K562 (cell line): ENCODE data around the gene AQP9. TPM values are rescaled to one million over a fixed set of nuclear protein-coding genes. Genes with fewer than 3 reads are reported as not detected.

Source experiments
- RAD21 ChIP-seq, 2 experiments: fragments of 250-450 bp in 1 of 2; fragments of 450-650 bp in 1 of 2; sonication (Bioruptor Pico) in 1 of 2; formaldehyde crosslinking in 1 of 2; IDR thresholded peaks in 1 of 2; conservative IDR thresholded peaks in 1 of 2; 2 replicates each; pipeline versions ENCODE4 v1.4.0 to v1.8.0; 2020 to 2022; ENCODE audit warnings: mild to moderate bottlenecking in 2 of 2, moderate library complexity in 1 of 2
- polyA plus RNA-seq, 8 experiments: library from polyadenylated mRNA; depleted of rRNA in 4 of 8; stranded (reverse) in 5 of 8; unstranded in 3 of 8; fragments of >200 nt; fragmentation: Nextera tagmentation in 2 of 8; fragmentation: Illumina TruSeq in 1 of 8; extraction: Ambion mirVana in 2 of 8; extraction: Trizol in 1 of 8; gene quantifications; 2 replicates each; pipeline versions ENCODE4 v1.2.1 to v1.2.3, GENCODE V29; 2011 to 2014; ENCODE audit warnings: inconsistent platforms in 1 of 8, missing spikeins in 1 of 8
- total RNA-seq, 7 experiments: library from RNA; depleted of rRNA in 6 of 7; stranded (reverse); fragments of >200 nt in 6 of 7; fragmentation: Illumina TruSeq in 2 of 7; extraction: Trizol in 2 of 7; gene quantifications; 2 replicates each; pipeline versions ENCODE4 v1.2.1 to v1.2.3, GENCODE V29; 2011 to 2021; ENCODE audit warnings: low replicate concordance in 1 of 7
- TF ChIP-seq, protein P1 (sequence below), 2 experiments: fragments of 450-650 bp; formaldehyde crosslinking in 1 of 2; IDR thresholded peaks; 2 replicates each; pipeline versions ENCODE4 v1.4.0 to v1.6.1; 2014 to 2020; ENCODE audit warnings: mild to moderate bottlenecking in 2 of 2, borderline replicate concordance in 1 of 2, low read depth in 1 of 2
- TF ChIP-seq, protein P2 (sequence below), 3 experiments: IDR thresholded peaks in 2 of 3; conservative IDR thresholded peaks in 1 of 3; 2 replicates each; pipeline ENCODE4 v1.5.1; 2011 to 2012; ENCODE audit warnings: low read length in 3 of 3, mild to moderate bottlenecking in 3 of 3, control low read depth in 2 of 3, improper control_type of control experiment in 1 of 3, inconsistent platforms in 1 of 3, low read depth in 1 of 3, mixed read lengths in 1 of 3, moderate library complexity in 1 of 3; ENCODE audit not compliant: insufficient read depth in 2 of 3

Gene AQP9
- total and polyA plus RNA-seq, 9 of the 15 experiments (the other 6 are each of a cell fraction or from before 2014, with no cell fraction given): 0.04 to 0.33 (median 0.07) TPM; not detected in 4

DNA sequence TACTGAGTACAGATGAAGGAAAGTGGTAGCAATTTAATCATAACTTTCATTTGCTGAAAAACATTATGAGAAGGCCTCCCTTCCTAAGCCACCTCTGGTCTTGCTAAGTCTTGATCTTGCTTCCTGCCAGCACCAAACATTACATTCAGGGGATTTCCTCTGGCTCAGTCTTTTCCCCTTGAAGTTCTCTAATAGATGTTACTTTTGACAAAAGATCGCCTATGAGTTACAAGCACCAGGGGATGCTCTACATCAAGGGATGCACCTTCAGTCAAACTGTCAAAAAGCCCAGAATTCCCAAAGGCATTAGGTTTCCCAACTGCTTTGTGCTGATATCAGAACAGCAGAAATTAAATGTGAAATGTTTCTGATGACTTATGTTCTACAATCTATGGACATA, 47.3 kb downstream of the AQP9 start (continued):
- TF ChIP-seq, protein P1, sequence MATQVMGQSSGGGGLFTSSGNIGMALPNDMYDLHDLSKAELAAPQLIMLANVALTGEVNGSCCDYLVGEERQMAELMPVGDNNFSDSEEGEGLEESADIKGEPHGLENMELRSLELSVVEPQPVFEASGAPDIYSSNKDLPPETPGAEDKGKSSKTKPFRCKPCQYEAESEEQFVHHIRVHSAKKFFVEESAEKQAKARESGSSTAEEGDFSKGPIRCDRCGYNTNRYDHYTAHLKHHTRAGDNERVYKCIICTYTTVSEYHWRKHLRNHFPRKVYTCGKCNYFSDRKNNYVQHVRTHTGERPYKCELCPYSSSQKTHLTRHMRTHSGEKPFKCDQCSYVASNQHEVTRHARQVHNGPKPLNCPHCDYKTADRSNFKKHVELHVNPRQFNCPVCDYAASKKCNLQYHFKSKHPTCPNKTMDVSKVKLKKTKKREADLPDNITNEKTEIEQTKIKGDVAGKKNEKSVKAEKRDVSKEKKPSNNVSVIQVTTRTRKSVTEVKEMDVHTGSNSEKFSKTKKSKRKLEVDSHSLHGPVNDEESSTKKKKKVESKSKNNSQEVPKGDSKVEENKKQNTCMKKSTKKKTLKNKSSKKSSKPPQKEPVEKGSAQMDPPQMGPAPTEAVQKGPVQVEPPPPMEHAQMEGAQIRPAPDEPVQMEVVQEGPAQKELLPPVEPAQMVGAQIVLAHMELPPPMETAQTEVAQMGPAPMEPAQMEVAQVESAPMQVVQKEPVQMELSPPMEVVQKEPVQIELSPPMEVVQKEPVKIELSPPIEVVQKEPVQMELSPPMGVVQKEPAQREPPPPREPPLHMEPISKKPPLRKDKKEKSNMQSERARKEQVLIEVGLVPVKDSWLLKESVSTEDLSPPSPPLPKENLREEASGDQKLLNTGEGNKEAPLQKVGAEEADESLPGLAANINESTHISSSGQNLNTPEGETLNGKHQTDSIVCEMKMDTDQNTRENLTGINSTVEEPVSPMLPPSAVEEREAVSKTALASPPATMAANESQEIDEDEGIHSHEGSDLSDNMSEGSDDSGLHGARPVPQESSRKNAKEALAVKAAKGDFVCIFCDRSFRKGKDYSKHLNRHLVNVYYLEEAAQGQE (IDR thresholded peaks at IDR 0.05; ENCODE audit: borderline replicate concordance): peak; percentile 75; the same call in 1 of the 2 replicates
- TF ChIP-seq, protein P1 (CRISPR knock-in tag; IDR thresholded peaks at IDR 0.05; ENCODE audit: low read depth): no peak
- peak; percentile 68 to 75 for TF ChIP-seq RAD21 (CRISPR knock-in tag; conservative IDR thresholded peaks at IDR 0.05 in 1 of 2, IDR thresholded peaks at IDR 0.05 in 1 of 2)
- TF ChIP-seq, protein P2, sequence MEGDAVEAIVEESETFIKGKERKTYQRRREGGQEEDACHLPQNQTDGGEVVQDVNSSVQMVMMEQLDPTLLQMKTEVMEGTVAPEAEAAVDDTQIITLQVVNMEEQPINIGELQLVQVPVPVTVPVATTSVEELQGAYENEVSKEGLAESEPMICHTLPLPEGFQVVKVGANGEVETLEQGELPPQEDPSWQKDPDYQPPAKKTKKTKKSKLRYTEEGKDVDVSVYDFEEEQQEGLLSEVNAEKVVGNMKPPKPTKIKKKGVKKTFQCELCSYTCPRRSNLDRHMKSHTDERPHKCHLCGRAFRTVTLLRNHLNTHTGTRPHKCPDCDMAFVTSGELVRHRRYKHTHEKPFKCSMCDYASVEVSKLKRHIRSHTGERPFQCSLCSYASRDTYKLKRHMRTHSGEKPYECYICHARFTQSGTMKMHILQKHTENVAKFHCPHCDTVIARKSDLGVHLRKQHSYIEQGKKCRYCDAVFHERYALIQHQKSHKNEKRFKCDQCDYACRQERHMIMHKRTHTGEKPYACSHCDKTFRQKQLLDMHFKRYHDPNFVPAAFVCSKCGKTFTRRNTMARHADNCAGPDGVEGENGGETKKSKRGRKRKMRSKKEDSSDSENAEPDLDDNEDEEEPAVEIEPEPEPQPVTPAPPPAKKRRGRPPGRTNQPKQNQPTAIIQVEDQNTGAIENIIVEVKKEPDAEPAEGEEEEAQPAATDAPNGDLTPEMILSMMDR (IDR thresholded peaks at IDR 0.05 in 2 of 3, conservative IDR thresholded peaks at IDR 0.05 in 1 of 3; ENCODE audit: insufficient read depth in 2 of 3, low read depth in 1 of 3, low read length in 3 of 3): peak in 2 of 3 experiments; percentile 31 to 48; a peak in 3 of 6 replicates
